A204.1 (cell line): Measurements from ENCODE around the gene FXR2.

ENCODE experiments used
- FAIRE-seq: peaks from 2 replicates; lab custom pipeline; 2012; peaks lifted over from hg19 to GRCh38; lab: Jason Lieb, UNC

The FXR2 gene

GRCh38 chr17:7569571-7569970, 45.1 kb downstream of the FXR2 start:
- no peak for FAIRE-seq

- FAIRE-seq = no peak
Observed at GRCh38 chr17:7563115-7563869, 51.4 kb downstream of the FXR2 start.

- FAIRE-seq = no peak
Observed at GRCh38 chr17:7562208-7562605, 52.5 kb downstream of the FXR2 start.

GRCh38 chr17:7561589-7562207, 53.0 kb downstream of the FXR2 start, which contains the start of gene SENP3:
Gene SENP3, plus strand, starts transcription at chr17:7561919. Its CDS starts 1,158 bp downstream, at chr17:7563077.
- no peak for FAIRE-seq

- FAIRE-seq = peak; percentile 56
Observed at GRCh38 chr17:7561028-7561575, 53.6 kb downstream of the FXR2 start.

- FAIRE-seq = no peak
Observed at GRCh38 chr17:7560172-7561027, 54.3 kb downstream of the FXR2 start.

- no peak for FAIRE-seq
Observed at GRCh38 chr17:7559320-7560171, 55.2 kb downstream of the FXR2 start.

- no peak for FAIRE-seq
Observed at GRCh38 chr17:7558544-7559319, 56.0 kb downstream of the FXR2 start, which contains the start of gene TNFSF13. Gene TNFSF13, plus strand, starts transcription at chr17:7558750. Its CDS starts 290 bp downstream, at chr17:7559040.

GRCh38 chr17:7557775-7558543, 56.7 kb downstream of the FXR2 start:
- FAIRE-seq = no peak

GRCh38 chr17:7557147-7557764, 57.4 kb downstream of the FXR2 start:
- no peak for FAIRE-seq

GRCh38 chr17:7556627-7557026, 58.1 kb downstream of the FXR2 start:
- FAIRE-seq = no peak

GRCh38 chr17:7555320-7555948, 59.3 kb downstream of the FXR2 start:
- FAIRE-seq = no peak

GRCh38 chr17:7553356-7553755, 61.3 kb downstream of the FXR2 start:
- FAIRE-seq = no peak

- FAIRE-seq = no peak
Observed at GRCh38 chr17:7552621-7553051, 62.1 kb downstream of the FXR2 start.

- FAIRE-seq = no peak
Observed at GRCh38 chr17:7551396-7551795, 63.3 kb downstream of the FXR2 start.

GRCh38 chr17:7550344-7550743, 64.4 kb downstream of the FXR2 start:
- no peak for FAIRE-seq

- FAIRE-seq = no peak
Observed at GRCh38 chr17:7549401-7550055, 65.2 kb downstream of the FXR2 start.
